ENCODE data around the gene HAND2. TPM values are rescaled to one million over a fixed set of nuclear protein-coding genes. Genes with fewer than 3 reads are reported as not detected.

The HAND2 gene
- total and polyA plus RNA-seq, 4 donors, result 0.20 to 0.21 TPM; not detected in 2

GRCh38 chr4:173530326-173531085 is 477 bp upstream of the HAND2 start:
- H3K27me3 ChIP-seq (ENCODE audit: control insufficient read depth, insufficient read depth, low read length), result peaks cover 97% of the 10 kb centered on the region
- under 1% methylated on average over 27 of the region's 34 CpGs for WGBS (ENCODE audit: insufficient coverage)
- no peaks in the 10 kb centered on the region for H3K9me3 ChIP-seq (ENCODE audit: control insufficient read depth, insufficient read depth, low read length)
- H3K4me1 ChIP-seq (ENCODE audit: control insufficient read depth, insufficient read depth, low read length), result peaks cover 39% of the 10 kb centered on the region
- no peak overlapping the region for H3K4me3 ChIP-seq (ENCODE audit: low read depth, low read length)
- no peaks in the 10 kb centered on the region for H3K36me3 ChIP-seq (ENCODE audit: control insufficient read depth, insufficient read depth, low read length)
- peak in 1 of 6 donors; percentile 50 for DNase-seq (ENCODE audit: low read depth in 4 of 6, low spot score in 6 of 6)
- no peak overlapping the region for H3K27ac ChIP-seq (ENCODE audit: low read depth, low read length)

- Histone ChIP-seq H3K27ac (ENCODE audit: low read depth, low read length) (no peak overlapping the region), H3K4me3 (ENCODE audit: low read depth, low read length) (no peak overlapping the region), H3K27me3 (ENCODE audit: control insufficient read depth, insufficient read depth, low read length) (peaks cover 97% of the 10 kb centered on the region), H3K9me3 (ENCODE audit: control insufficient read depth, insufficient read depth, low read length) (no peaks in the 10 kb centered on the region), H3K36me3 (ENCODE audit: control insufficient read depth, insufficient read depth, low read length) (no peaks in the 10 kb centered on the region), H3K4me1 (ENCODE audit: control insufficient read depth, insufficient read depth, low read length) (peaks cover 50% of the 10 kb centered on the region)
- DNase-seq (ENCODE audit: low read depth in 4 of 6, low spot score in 6 of 6), result peak in 2 of 6 donors; percentile 6 to 44
- WGBS (ENCODE audit: insufficient coverage), result under 1% methylated on average over 64 of the region's 75 CpGs
Observed at GRCh38 chr4:173528378-173529321, 1.4 kb downstream of the HAND2 start.

GRCh38 chr4:173527103-173527891 is 2.7 kb downstream of the HAND2 start:
- H3K27ac ChIP-seq (ENCODE audit: low read depth, low read length), result no peak overlapping the region
- 4% methylated on average over 38 of the region's 42 CpGs for WGBS (ENCODE audit: insufficient coverage)

GRCh38 chr4:173526724-173527102 is 3.3 kb downstream of the HAND2 start:
- peak in 2 of 6 donors; percentile 31 to 53 for DNase-seq (ENCODE audit: low read depth in 4 of 6, low spot score in 6 of 6)
- H3K27ac ChIP-seq (ENCODE audit: low read depth, low read length), result no peak overlapping the region
- H3K4me1 ChIP-seq (ENCODE audit: control insufficient read depth, insufficient read depth, low read length), result peaks cover 70% of the 10 kb centered on the region
- no peaks in the 10 kb centered on the region for H3K9me3 ChIP-seq (ENCODE audit: control insufficient read depth, insufficient read depth, low read length)
- peaks cover 97% of the 10 kb centered on the region for H3K27me3 ChIP-seq (ENCODE audit: control insufficient read depth, insufficient read depth, low read length)
- H3K36me3 ChIP-seq (ENCODE audit: control insufficient read depth, insufficient read depth, low read length), result no peaks in the 10 kb centered on the region
- H3K4me3 ChIP-seq (ENCODE audit: low read depth, low read length), result no peak overlapping the region
- WGBS (ENCODE audit: insufficient coverage), result 10% methylated on average over 4 of the region's 13 CpGs

More at GRCh38 chr4:173527103-173527891, 2.7 kb downstream of the HAND2 start:
- peaks cover 97% of the 10 kb centered on the region for H3K27me3 ChIP-seq (ENCODE audit: control insufficient read depth, insufficient read depth, low read length)
- H3K4me3 ChIP-seq (ENCODE audit: low read depth, low read length), result no peak overlapping the region
- peaks cover 64% of the 10 kb centered on the region for H3K4me1 ChIP-seq (ENCODE audit: control insufficient read depth, insufficient read depth, low read length)
- no peaks in the 10 kb centered on the region for H3K9me3 ChIP-seq (ENCODE audit: control insufficient read depth, insufficient read depth, low read length)
- H3K36me3 ChIP-seq (ENCODE audit: control insufficient read depth, insufficient read depth, low read length), result no peaks in the 10 kb centered on the region
- DNase-seq (ENCODE audit: low read depth in 4 of 6, low spot score in 6 of 6), result peak in 2 of 6 donors; percentile 48 to 50

- Histone ChIP-seq H3K27ac (ENCODE audit: low read depth, low read length) (no peak overlapping the region), H3K27me3 (ENCODE audit: control insufficient read depth, insufficient read depth, low read length) (peaks cover 97% of the 10 kb centered on the region), H3K4me1 (ENCODE audit: control insufficient read depth, insufficient read depth, low read length) (peaks cover 68% of the 10 kb centered on the region), H3K9me3 (ENCODE audit: control insufficient read depth, insufficient read depth, low read length) (no peaks in the 10 kb centered on the region), H3K36me3 (ENCODE audit: control insufficient read depth, insufficient read depth, low read length) (no peaks in the 10 kb centered on the region), H3K4me3 (ENCODE audit: low read depth, low read length) (no peak overlapping the region)
- DNase-seq (ENCODE audit: low read depth in 4 of 6, low spot score in 6 of 6), result peak in 2 of 6 donors; percentile 30 to 45
- WGBS (ENCODE audit: insufficient coverage), result 14% methylated on average over 7 of the region's 10 CpGs
Observed at GRCh38 chr4:173526027-173526482, 4.0 kb downstream of the HAND2 start.

GRCh38 chr4:173525118-173526011 is 4.7 kb downstream of the HAND2 start:
- Histone ChIP-seq H3K4me3 (ENCODE audit: low read depth, low read length) (no peak overlapping the region), H3K9me3 (ENCODE audit: control insufficient read depth, insufficient read depth, low read length) (no peaks in the 10 kb centered on the region), H3K4me1 (ENCODE audit: control insufficient read depth, insufficient read depth, low read length) (peaks cover 62% of the 10 kb centered on the region), H3K27ac (ENCODE audit: low read depth, low read length) (no peak overlapping the region), H3K27me3 (ENCODE audit: control insufficient read depth, insufficient read depth, low read length) (peaks cover 97% of the 10 kb centered on the region), H3K36me3 (ENCODE audit: control insufficient read depth, insufficient read depth, low read length) (no peaks in the 10 kb centered on the region)
- 2% methylated on average over 46 of the region's 48 CpGs for WGBS (ENCODE audit: insufficient coverage)
- DNase-seq (ENCODE audit: low read depth in 4 of 6, low spot score in 6 of 6), result peak in 2 of 6 donors; percentile 24 to 26

GRCh38 chr4:173524218-173525117 is 5.6 kb downstream of the HAND2 start:
- no peak overlapping the region for H3K27ac ChIP-seq (ENCODE audit: low read depth, low read length)

GRCh38 chr4:173522951-173523395 is 7.1 kb downstream of the HAND2 start:
- 2% methylated on average over 21 of the region's 21 CpGs for WGBS (ENCODE audit: insufficient coverage)
- peak overlapping the region; percentile 42 for H3K4me3 ChIP-seq (ENCODE audit: low read depth, low read length)
- no peak overlapping the region for H3K27ac ChIP-seq (ENCODE audit: low read depth, low read length)
- peaks cover 100% of the 10 kb centered on the region for H3K27me3 ChIP-seq (ENCODE audit: control insufficient read depth, insufficient read depth, low read length)
- no peaks in the 10 kb centered on the region for H3K36me3 ChIP-seq (ENCODE audit: control insufficient read depth, insufficient read depth, low read length)
- H3K9me3 ChIP-seq (ENCODE audit: control insufficient read depth, insufficient read depth, low read length), result no peaks in the 10 kb centered on the region
- no peak for DNase-seq (ENCODE audit: low read depth in 4 of 6, low spot score in 6 of 6)
- peaks cover 53% of the 10 kb centered on the region for H3K4me1 ChIP-seq (ENCODE audit: control insufficient read depth, insufficient read depth, low read length)

More at GRCh38 chr4:173524218-173525117, 5.6 kb downstream of the HAND2 start:
- Histone ChIP-seq H3K9me3 (ENCODE audit: control insufficient read depth, insufficient read depth, low read length) (no peaks in the 10 kb centered on the region), H3K27me3 (ENCODE audit: control insufficient read depth, insufficient read depth, low read length) (peaks cover 97% of the 10 kb centered on the region), H3K4me1 (ENCODE audit: control insufficient read depth, insufficient read depth, low read length) (peaks cover 54% of the 10 kb centered on the region), H3K4me3 (ENCODE audit: low read depth, low read length) (no peak overlapping the region), H3K36me3 (ENCODE audit: control insufficient read depth, insufficient read depth, low read length) (no peaks in the 10 kb centered on the region)
- WGBS (ENCODE audit: insufficient coverage), result 26% methylated on average over 16 of the region's 25 CpGs
- peak in 2 of 6 donors; percentile 23 to 24 for DNase-seq (ENCODE audit: low read depth in 4 of 6, low spot score in 6 of 6)

Data from spinal cord (tissue), 10 donors.